ENCODE measurements around the gene CDPF1. TPM values are rescaled to one million over a fixed set of nuclear protein-coding genes. Genes with fewer than 3 reads are reported as not detected.

Gene CDPF1
- total and polyA plus RNA-seq, 2 experiments from 2014 or later, result 10.1 to 14.5 TPM

- peak; percentile 22; the same call in 1 of the 2 replicates for TF ChIP-seq POLR2AphosphoS5 (IDR thresholded peaks at IDR 0.05; ENCODE audit: low read depth)
- TF ChIP-seq, protein P1, sequence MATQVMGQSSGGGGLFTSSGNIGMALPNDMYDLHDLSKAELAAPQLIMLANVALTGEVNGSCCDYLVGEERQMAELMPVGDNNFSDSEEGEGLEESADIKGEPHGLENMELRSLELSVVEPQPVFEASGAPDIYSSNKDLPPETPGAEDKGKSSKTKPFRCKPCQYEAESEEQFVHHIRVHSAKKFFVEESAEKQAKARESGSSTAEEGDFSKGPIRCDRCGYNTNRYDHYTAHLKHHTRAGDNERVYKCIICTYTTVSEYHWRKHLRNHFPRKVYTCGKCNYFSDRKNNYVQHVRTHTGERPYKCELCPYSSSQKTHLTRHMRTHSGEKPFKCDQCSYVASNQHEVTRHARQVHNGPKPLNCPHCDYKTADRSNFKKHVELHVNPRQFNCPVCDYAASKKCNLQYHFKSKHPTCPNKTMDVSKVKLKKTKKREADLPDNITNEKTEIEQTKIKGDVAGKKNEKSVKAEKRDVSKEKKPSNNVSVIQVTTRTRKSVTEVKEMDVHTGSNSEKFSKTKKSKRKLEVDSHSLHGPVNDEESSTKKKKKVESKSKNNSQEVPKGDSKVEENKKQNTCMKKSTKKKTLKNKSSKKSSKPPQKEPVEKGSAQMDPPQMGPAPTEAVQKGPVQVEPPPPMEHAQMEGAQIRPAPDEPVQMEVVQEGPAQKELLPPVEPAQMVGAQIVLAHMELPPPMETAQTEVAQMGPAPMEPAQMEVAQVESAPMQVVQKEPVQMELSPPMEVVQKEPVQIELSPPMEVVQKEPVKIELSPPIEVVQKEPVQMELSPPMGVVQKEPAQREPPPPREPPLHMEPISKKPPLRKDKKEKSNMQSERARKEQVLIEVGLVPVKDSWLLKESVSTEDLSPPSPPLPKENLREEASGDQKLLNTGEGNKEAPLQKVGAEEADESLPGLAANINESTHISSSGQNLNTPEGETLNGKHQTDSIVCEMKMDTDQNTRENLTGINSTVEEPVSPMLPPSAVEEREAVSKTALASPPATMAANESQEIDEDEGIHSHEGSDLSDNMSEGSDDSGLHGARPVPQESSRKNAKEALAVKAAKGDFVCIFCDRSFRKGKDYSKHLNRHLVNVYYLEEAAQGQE (IDR thresholded peaks at IDR 0.05; ENCODE audit: unreplicated experiment), result no peak
- Histone ChIP-seq H4K20me1 (replicated peaks; ENCODE audit: insufficient read depth) (peaks cover 7% of the 10 kb centered on the region; the same call in 1 of the 2 replicates), H3K4me2 (peak overlapping the region; percentile 91), H3F3A (replicated peaks; ENCODE audit: low read depth) (no peaks in the 10 kb centered on the region; the same call in 1 of the 2 replicates), H3K9me2 (ENCODE audit: insufficient read depth) (no peaks in the 10 kb centered on the region), H3K36me3 (ENCODE audit: insufficient read depth) (no peaks in the 10 kb centered on the region), H3K4me3 (peak overlapping the region; percentile 94), H3K27me3 (ENCODE audit: insufficient read depth) (no peaks in the 10 kb centered on the region), H3K27ac (ENCODE audit: low read depth) (peak overlapping the region; percentile 87; the same call in 1 of the 2 replicates), H3K79me2 (replicated peaks; ENCODE audit: insufficient read depth) (peaks cover 19% of the 10 kb centered on the region), H2AFZ (peak overlapping the region; percentile 99; the same call in 1 of the 2 replicates), H3K4me1 (ENCODE audit: insufficient read depth) (peaks cover 10% of the 10 kb centered on the region)
- peaks cover 25% of the 10 kb centered on the region for H3K36me3 Mint-ChIP-seq (ENCODE audit: low read depth)
- ATAC-seq (no peak), DNase-seq (ENCODE audit: low spot score) (no peak)
- H3K9me3 Mint-ChIP-seq, result peaks cover 2% of the 10 kb centered on the region; the same call in 1 of the 3 replicates
- peaks cover 19% of the 10 kb centered on the region for H3K4me1 Mint-ChIP-seq
- peak overlapping the region; percentile 90 for H3K4me3 Mint-ChIP-seq
- H3K27me3 Mint-ChIP-seq (ENCODE audit: insufficient read depth, low read depth, poor library complexity), result peaks cover 20% of the 10 kb centered on the region
- no peak overlapping the region for H3K27ac Mint-ChIP-seq
Measured at GRCh38 chr22:46295277-46295971, 45.3 kb upstream of the CDPF1 start.

DNA sequence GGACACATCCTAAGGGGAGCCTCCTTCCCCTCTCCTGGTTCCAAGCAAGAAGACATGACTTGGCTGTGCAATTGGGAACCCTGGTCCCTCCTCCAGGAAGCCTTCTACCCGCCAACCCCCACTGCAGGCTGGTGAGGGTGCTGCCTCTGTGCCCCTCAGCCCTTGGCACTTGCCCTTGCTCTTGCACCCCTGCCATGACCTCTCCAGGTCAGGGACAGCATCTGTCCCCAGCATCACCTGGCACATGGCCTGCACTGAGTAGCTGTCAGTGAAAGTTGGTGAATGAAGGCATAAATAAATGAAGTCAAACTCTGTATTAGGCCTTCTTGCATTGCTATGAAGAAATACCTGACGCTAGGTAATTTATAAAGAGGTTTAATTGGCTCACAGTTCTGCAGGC lies 44.7 kb upstream of the CDPF1 start:
- Histone ChIP-seq H3F3A (replicated peaks; ENCODE audit: low read depth) (no peaks in the 10 kb centered on the region; the same call in 1 of the 2 replicates), H4K20me1 (replicated peaks; ENCODE audit: insufficient read depth) (peaks cover 4% of the 10 kb centered on the region; the same call in 1 of the 2 replicates), H2AFZ (no peak overlapping the region), H3K4me3 (no peak overlapping the region), H3K4me2 (no peak overlapping the region), H3K27ac (ENCODE audit: low read depth) (no peak overlapping the region), H3K9me2 (ENCODE audit: insufficient read depth) (no peaks in the 10 kb centered on the region), H3K79me2 (replicated peaks; ENCODE audit: insufficient read depth) (peaks cover 19% of the 10 kb centered on the region), H3K27me3 (ENCODE audit: insufficient read depth) (no peaks in the 10 kb centered on the region), H3K36me3 (ENCODE audit: insufficient read depth) (no peaks in the 10 kb centered on the region), H3K4me1 (ENCODE audit: insufficient read depth) (peaks cover 10% of the 10 kb centered on the region)
- DNase-seq (ENCODE audit: low spot score) (no peak), ATAC-seq (no peak)
- peaks cover 20% of the 10 kb centered on the region for H3K27me3 Mint-ChIP-seq (ENCODE audit: insufficient read depth, low read depth, poor library complexity)
- H3K27ac Mint-ChIP-seq, result no peak overlapping the region
- H3K4me1 Mint-ChIP-seq, result peaks cover 19% of the 10 kb centered on the region
- H3K36me3 Mint-ChIP-seq (ENCODE audit: low read depth), result peaks cover 22% of the 10 kb centered on the region
- peak overlapping the region; percentile 90 for H3K4me3 Mint-ChIP-seq
- peaks cover 2% of the 10 kb centered on the region; the same call in 1 of the 3 replicates for H3K9me3 Mint-ChIP-seq
- TF ChIP-seq ZNF331 (CRISPR knock-in tag; IDR thresholded peaks at IDR 0.05; ENCODE audit: low read depth), result no peak
- TF ChIP-seq CTCF (conservative IDR thresholded peaks at IDR 0.05; ENCODE audit: low read depth in 2 of 2), result no peak
- TF ChIP-seq CREB1 (CRISPR knock-in tag; IDR thresholded peaks at IDR 0.05; ENCODE audit: low read depth), result no peak
- TF ChIP-seq EZH2 (IDR thresholded peaks at IDR 0.05; ENCODE audit: low read depth, unreplicated experiment), result no peak
- no peak for TF ChIP-seq STAT1 (IDR thresholded peaks at IDR 0.05; ENCODE audit: unreplicated experiment)
- TF ChIP-seq NANOG (IDR thresholded peaks at IDR 0.05; ENCODE audit: borderline replicate concordance), result no peak
- no peak for TF ChIP-seq EZH2phosphoT487 (IDR thresholded peaks at IDR 0.05; ENCODE audit: unreplicated experiment)
- TF ChIP-seq ZNF114 (CRISPR knock-in tag; IDR thresholded peaks at IDR 0.05), result no peak
- no peak for TF ChIP-seq POLR2AphosphoS5 (IDR thresholded peaks at IDR 0.05; ENCODE audit: low read depth)

All from GM23338 (cell line).